ENCODE data around the gene METTL9.
A peak's percentile ranks its signal among the peaks of the same experiment; 100 is the strongest.
"Not testable (repeated sequence)": the region's sequence is repeated elsewhere in the genome, so short reads cannot be mapped to it uniquely, and the experiment has no call there.

Gene METTL9

GRCh38 chr16:21574372-21574771 lies 25.0 kb upstream of the METTL9 start:
- DNase-seq = no peak

- not testable (repeated sequence) for DNase-seq
These were observed 23.1 kb upstream of the METTL9 start for GRCh38 chr16:21576323-21576722.

DNA sequence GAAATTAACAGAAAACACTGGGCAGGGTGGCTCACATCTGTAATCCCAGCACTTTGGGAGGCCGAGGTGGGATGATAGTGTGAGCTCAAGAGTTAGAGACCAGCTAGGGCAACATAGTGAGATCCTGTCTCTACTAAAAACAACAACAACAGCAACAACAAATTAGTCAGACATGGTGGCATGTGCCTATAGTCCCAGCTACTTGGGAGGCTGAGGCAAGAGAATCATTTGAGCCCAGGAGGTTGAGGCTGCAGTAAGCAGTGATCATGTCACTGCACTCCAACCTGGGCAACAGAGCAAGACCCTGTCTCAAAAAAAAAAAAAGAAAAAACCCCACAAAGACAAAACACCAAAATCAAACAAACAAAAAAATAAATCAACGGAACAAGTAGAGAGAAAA lies 21.9 kb upstream of the METTL9 start:
- not testable (repeated sequence) for DNase-seq

- DNase-seq = not testable (repeated sequence)
These were observed 21.1 kb upstream of the METTL9 start for GRCh38 chr16:21578311-21578710.

DNA sequence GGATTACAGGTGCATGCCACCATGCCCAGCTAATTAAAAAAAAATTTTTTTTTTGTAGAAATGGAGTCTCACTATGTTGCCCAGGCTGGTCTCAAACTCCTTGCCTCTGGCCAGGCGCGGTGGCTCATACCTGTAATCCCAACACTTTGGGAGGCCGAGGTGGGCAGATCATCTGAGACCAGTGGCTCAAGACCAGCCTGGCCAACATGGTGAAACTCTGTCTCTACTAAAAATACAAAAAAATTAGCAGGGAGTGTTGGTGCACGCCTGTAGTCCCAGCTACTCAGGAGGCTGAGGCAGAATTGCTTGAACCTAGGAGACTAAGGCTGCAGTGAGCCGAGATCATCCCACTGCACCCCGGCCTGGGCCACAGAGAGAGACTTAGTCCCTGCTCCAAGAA lies 19.2 kb upstream of the METTL9 start:
- DNase-seq = not testable (repeated sequence)

- DNase-seq = no peak
These were observed 18.6 kb upstream of the METTL9 start for GRCh38 chr16:21580807-21581206.

GRCh38 chr16:21584817-21585216 lies 14.6 kb upstream of the METTL9 start:
- DNase-seq = no peak

- DNase-seq = not testable (repeated sequence)
These were observed 10.8 kb upstream of the METTL9 start for GRCh38 chr16:21588593-21588992.

- no peak for DNase-seq
These were observed 9.8 kb upstream of the METTL9 start for GRCh38 chr16:21589551-21589950.

- no peak for DNase-seq
These were observed 9.1 kb upstream of the METTL9 start for GRCh38 chr16:21590287-21590686.

GRCh38 chr16:21590796-21591195 lies 8.6 kb upstream of the METTL9 start:
- no peak for DNase-seq

DNA sequence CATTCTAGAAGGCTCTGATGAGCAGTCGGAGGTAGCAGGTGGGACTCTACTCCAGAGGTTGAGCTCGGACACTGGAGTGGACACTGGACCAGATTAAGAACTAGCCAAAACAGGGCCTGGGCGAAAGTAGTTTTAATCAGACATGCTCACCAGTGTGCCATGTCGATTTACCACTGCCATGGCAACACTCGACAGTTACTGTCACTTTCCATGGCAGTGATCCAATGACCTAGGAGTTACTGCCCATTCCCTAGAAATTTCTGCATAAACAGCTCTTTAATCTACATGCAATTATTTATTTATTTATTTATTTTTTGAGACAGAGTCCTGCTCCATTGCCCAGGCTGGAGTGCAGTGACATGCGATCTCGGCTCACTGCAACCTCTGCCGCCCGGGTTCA lies 7.2 kb upstream of the METTL9 start:
- DNase-seq = no peak

- DNase-seq = no peak
These were observed 5.7 kb upstream of the METTL9 start for GRCh38 chr16:21593530-21594289.

GRCh38 chr16:21597561-21598030 lies 1.8 kb upstream of the METTL9 start:
- no peak for DNase-seq

DNA sequence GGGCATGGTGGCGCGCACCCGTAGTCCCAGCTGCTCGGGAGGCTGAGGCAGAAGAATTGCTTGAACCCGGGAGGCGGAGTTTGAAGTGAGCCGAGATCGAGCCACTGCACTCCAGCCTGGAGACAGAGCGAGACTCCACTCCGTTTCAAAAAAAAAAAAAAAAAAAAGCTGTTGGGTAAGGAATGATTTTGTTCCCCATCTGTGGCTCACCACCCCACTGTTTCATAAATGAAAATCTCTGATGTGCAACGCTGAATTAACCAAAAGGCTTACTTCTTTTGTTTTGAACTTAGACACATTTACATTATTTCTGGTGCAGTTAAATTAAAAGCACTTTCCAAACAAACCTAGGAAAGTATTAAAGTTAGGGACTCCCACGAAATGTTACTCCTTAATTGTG lies 1.2 kb upstream of the METTL9 start:
- no peak for DNase-seq

- no peak for DNase-seq
These were observed 666 bp upstream of the METTL9 start for GRCh38 chr16:21598701-21599121.

DNA sequence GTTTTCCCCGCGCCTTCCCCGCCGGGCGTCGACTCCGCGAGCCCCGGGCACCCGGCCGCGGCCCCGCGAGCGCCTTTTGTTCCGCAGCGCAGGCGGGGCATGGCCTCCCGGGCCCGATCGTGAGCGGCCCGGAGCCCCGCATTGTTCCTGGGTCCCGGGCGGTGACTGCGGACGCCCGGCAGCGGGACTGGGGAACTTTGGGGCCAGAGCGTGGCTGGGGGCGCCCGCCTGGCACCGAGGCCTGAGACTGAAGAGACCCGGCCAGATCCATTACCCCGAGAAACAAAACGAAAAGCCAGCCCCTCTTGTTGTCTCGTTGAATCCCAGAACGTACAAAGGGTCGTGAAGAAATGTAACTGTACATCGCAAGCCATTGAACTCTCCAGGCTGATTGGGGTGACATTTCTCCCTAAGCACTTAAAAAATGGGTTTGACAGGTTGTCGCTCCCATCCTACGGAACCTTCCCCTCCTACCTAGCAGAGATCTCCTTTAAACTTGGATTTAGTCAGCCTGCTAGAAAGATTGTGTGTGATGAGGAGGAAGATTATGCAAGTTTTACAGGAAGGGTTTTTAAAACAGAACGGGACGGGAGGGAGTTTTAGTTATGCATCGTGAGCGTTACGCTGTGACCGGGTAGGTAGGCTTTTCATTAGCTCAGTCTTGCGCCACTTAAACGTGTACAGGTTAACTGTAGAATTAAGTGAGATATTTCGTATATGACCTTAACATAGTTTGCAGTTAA lies 825 bp downstream of the METTL9 start:
- peak; percentile 14 for DNase-seq

DNA sequence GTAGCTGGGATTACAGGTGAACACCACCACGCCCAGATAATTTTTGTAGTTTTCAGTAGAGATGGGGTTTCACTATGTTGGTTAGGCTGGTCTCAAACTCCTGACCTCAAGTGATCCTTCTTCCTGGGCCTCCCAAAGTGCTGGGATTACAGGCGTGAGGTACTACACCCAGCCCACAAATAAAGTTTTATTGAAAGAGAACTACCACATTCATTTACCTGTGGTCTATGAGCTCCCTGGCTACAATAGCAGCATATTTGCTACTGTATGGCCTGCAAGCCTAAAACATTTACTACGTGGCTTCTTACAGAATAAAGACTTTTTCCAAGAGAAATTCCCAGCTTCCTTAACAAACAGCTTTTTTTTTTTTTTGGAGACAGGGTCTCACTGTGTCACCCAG lies 3.4 kb downstream of the METTL9 start:
- no peak for DNase-seq

- DNase-seq = no peak
These were observed 4.6 kb downstream of the METTL9 start for GRCh38 chr16:21603928-21604327.

GRCh38 chr16:21605848-21606247 lies 6.5 kb downstream of the METTL9 start:
- DNase-seq = not testable (repeated sequence)

DNA sequence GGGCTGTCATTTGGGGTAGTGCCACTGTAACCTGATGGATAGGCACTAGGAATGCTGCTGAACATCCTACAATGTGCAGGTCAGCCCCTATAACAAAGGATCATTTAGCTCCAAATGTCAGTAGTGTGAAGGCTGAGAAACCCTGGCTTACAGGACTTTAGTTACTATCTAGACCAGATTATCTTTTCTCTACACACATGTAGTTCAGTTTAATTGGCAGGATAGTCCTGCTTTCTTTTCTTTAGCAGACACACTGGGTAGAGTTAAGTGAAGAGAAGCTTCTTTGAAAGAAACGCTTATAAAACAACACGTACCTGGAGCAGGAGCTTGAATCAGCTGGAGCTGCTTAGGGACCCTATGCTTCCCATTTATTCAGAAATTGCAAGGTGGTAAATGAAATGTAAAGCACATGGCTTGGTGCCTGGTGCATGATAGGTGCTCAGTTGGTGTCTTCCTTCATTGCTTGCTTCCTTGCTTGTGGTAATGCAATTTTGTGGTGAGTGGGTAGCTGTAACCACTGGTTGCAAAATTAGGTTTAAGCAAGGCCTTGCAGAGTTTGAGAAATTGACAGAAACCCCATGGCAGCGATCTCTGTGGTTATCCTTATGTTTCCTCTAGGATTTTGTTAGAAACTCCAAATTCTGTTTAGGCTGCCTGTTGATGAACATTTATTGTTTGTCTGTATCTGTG lies 9.4 kb downstream of the METTL9 start:
- no peak for DNase-seq

DNA sequence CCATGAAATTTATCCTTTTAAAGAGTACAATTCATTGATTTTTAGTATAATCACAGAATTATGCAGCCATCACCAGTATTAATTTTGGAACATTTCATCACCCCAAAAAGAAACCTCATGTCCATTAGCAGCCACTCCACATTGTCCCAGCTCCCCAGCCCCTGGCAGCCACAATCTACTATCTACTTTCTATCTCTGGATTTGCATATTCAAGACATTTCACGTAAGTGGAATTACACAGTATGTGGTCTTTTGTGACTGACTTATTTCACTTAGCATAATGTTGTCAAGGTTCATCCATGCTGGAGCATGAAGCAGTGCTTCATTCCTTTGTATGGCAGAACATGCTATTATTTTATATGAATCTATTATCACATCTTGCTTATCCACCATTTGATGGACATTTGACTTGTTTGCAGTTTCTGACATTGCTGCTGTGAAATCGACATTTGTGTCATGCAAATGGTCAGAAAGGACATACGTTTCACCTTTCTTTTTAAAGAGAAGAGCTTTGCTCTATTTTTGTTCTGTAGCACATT lies 10.7 kb downstream of the METTL9 start:
- no peak for DNase-seq

GRCh38 chr16:21610766-21611165 lies 11.4 kb downstream of the METTL9 start:
- no peak for DNase-seq

All from NCI-H1105 treated with DMSO at 0.1 percent for 48 hours (cell line).